ENCODE measurements around the gene CFP. TPM values are rescaled to one million over a fixed set of nuclear protein-coding genes. Genes with fewer than 3 reads are reported as not detected.
A peak's percentile ranks its signal among the peaks of the same experiment; 100 is the strongest.

CFP gene
- total and polyA plus RNA-seq, 2 of the 13 experiments (the other 11 are each of a cell fraction or from before 2014, with no cell fraction given), result 0.01 TPM; not detected in 1

- TF ChIP-seq ZFP82 (CRISPR knock-in tag; IDR thresholded peaks at IDR 0.05; ENCODE audit: borderline replicate concordance) (0 out of 2 replicates have a peak, but pooled peaks have one; percentile 25), ZBTB42 (CRISPR knock-in tag; IDR thresholded peaks at IDR 0.05) (no peak), NFIC (IDR thresholded peaks at IDR 0.05; ENCODE audit: low read length) (no peak), MLLT10 (CRISPR knock-in tag; IDR thresholded peaks at IDR 0.05) (no peak), ZNF770 (CRISPR knock-in tag; IDR thresholded peaks at IDR 0.05) (peak; percentile 67), AGO1 (IDR thresholded peaks at IDR 0.05; ENCODE audit: low read depth, low read length, poor library complexity, severe bottlenecking) (no peak), ZNF564 (CRISPR knock-in tag; IDR thresholded peaks at IDR 0.05) (no peak), CHD4 (IDR thresholded peaks at IDR 0.05; ENCODE audit: borderline replicate concordance, low read length) (peak; percentile 33; the same call in 1 of the 2 replicates), EED (CRISPR knock-in tag; IDR thresholded peaks at IDR 0.05) (no peak)
- TF ChIP-seq, protein P1, sequence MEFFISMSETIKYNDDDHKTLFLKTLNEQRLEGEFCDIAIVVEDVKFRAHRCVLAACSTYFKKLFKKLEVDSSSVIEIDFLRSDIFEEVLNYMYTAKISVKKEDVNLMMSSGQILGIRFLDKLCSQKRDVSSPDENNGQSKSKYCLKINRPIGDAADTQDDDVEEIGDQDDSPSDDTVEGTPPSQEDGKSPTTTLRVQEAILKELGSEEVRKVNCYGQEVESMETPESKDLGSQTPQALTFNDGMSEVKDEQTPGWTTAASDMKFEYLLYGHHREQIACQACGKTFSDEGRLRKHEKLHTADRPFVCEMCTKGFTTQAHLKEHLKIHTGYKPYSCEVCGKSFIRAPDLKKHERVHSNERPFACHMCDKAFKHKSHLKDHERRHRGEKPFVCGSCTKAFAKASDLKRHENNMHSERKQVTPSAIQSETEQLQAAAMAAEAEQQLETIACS (CRISPR knock-in tag; IDR thresholded peaks at IDR 0.05), result no peak
These were observed 28.6 kb upstream of the CFP start (continued) for GRCh38 chrX:47658301-47658683.

Measured in HepG2 (cell line).